Transverse colon (tissue), 4 donors: ENCODE measurements around the gene FAM107B. TPM values are rescaled to one million over a fixed set of nuclear protein-coding genes. Genes with fewer than 3 reads are reported as not detected.

ENCODE experiments used
- DNase-seq: peaks from one replicate; pipeline ENCODE4 v3.0.0-alpha.2; 2019
- H3K27ac ChIP-seq, 4 donors: fragments of 200-600 bp; sonication (generic); 2 replicates each; pipeline ENCODE4 v1.5.1; 2016 to 2018; ENCODE audit warnings: inconsistent platforms in 4 of 4
- H3K27me3 ChIP-seq: fragments of 200-600 bp; sonication (generic); 2 replicates; pipeline ENCODE4 v1.5.1; 2017; ENCODE audit warnings: inconsistent platforms
- H3K36me3 ChIP-seq, 4 donors: fragments of 200-600 bp; sonication (generic); 2 replicates each; pipeline ENCODE4 v1.5.1; 2017 to 2019; ENCODE audit warnings: inconsistent platforms in 4 of 4
- H3K4me1 ChIP-seq, 4 donors: fragments of 200-600 bp; sonication (generic); 2 replicates each; pipeline ENCODE4 v1.5.1; 2017 to 2020; ENCODE audit warnings: inconsistent platforms in 4 of 4
- H3K4me3 ChIP-seq, 4 donors: fragments of 200-600 bp; sonication (generic); 1 replicate in 1 of 4; 2 replicates in 3 of 4; pipeline versions ENCODE4 v1.5.1 to v1.6.1; 2017 to 2019; ENCODE audit warnings: inconsistent platforms in 4 of 4
- H3K9me3 ChIP-seq, 2 donors: fragments of 200-600 bp; sonication (generic); 2 replicates each; pipeline ENCODE4 v1.5.1; 2017 to 2019; ENCODE audit warnings: inconsistent platforms in 2 of 2
- EP300 ChIP-seq: sonication (generic); formaldehyde crosslinking; IDR thresholded peaks from one replicate; pipeline ENCODE4 v1.6.1; 2017; ENCODE audit warnings: antibody characterized with exemption, low read depth
- POLR2A ChIP-seq: fragments of 450-650 bp; IDR thresholded peaks from one replicate; pipeline ENCODE4 v1.6.1; 2016; ENCODE audit warnings: antibody characterized with exemption, mild to moderate bottlenecking, moderate library complexity
- POLR2AphosphoS5 ChIP-seq, 3 donors: sonication (generic); formaldehyde crosslinking; IDR thresholded peaks; one replicate each; pipeline ENCODE4 v1.6.1; 2016; ENCODE audit warnings: antibody characterized with exemption in 3 of 3
- WGBS, 2 donors: methylation state at CpG; one replicate each; pipeline ENCODE4 v1.1.5; 2018; ENCODE audit warnings: low coverage in 1 of 2; 5-methylcytosine and 5-hydroxymethylcytosine counted together
- in situ Hi-C, 4 donors: fragments of 200-750 bp; cut with MboI; loops; one replicate each; pipeline versions ENCODE4 v1.15.0 to v1.15.1; 2017; ENCODE audit warnings: low sequenced_read_pairs in 3 of 4, low pct_ligation_motif_present in 1 of 4, low pct_unique_long_range_greater_than_20kb in 1 of 4
- intact Hi-C: fragments of 100-400 bp; cut with DNase I; formaldehyde crosslinking; loops from one replicate; pipeline ENCODE4 v1.15.1; 2023; ENCODE audit warnings: low total_unique reads
- total RNA-seq, 4 donors: library from RNA; depleted of rRNA; stranded (reverse); fragments of >200 nt; gene quantifications; one replicate each; pipeline ENCODE4 v1.1.0, GENCODE V29; 2016
- TF ChIP-seq, protein P1 (sequence below), 5 experiments: fragments of 200-600 bp in 3 of 5; fragments of 450-650 bp in 2 of 5; sonication (generic) in 3 of 5; IDR thresholded peaks; 1 replicate in 2 of 5; 2 replicates in 3 of 5; pipeline ENCODE4 v1.5.1; 2016 to 2017; ENCODE audit warnings: antibody characterized with exemption in 5 of 5, inconsistent platforms in 3 of 5, mild to moderate bottlenecking in 2 of 5, moderate library complexity in 1 of 5

FAM107B gene
- total RNA-seq, 4 donors from 2014 or later: 23.9 to 71.0 (median 52.8) TPM

GRCh38 chr10:14698111-14698828, 76.4 kb downstream of the FAM107B start:
- no peak overlapping the region for H3K4me3 ChIP-seq
- H3K9me3 ChIP-seq: no peaks in the 10 kb centered on the region
- WGBS, 2 donors: 75 to 84% methylated on average over 4 to 6 of the region's 6 CpGs
- in situ Hi-C loops: no loop called here
- TF ChIP-seq, protein P1, sequence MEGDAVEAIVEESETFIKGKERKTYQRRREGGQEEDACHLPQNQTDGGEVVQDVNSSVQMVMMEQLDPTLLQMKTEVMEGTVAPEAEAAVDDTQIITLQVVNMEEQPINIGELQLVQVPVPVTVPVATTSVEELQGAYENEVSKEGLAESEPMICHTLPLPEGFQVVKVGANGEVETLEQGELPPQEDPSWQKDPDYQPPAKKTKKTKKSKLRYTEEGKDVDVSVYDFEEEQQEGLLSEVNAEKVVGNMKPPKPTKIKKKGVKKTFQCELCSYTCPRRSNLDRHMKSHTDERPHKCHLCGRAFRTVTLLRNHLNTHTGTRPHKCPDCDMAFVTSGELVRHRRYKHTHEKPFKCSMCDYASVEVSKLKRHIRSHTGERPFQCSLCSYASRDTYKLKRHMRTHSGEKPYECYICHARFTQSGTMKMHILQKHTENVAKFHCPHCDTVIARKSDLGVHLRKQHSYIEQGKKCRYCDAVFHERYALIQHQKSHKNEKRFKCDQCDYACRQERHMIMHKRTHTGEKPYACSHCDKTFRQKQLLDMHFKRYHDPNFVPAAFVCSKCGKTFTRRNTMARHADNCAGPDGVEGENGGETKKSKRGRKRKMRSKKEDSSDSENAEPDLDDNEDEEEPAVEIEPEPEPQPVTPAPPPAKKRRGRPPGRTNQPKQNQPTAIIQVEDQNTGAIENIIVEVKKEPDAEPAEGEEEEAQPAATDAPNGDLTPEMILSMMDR (IDR thresholded peaks at IDR 0.05): no peak
- TF ChIP-seq POLR2A (no peak), EP300 (no peak), POLR2AphosphoS5 (IDR thresholded peaks at IDR 0.05) (no peak)
- no peak for DNase-seq
- no peak overlapping the region for H3K27ac ChIP-seq
- H3K27me3 ChIP-seq: no peaks in the 10 kb centered on the region
- no peaks in the 10 kb centered on the region for H3K36me3 ChIP-seq
- no peaks in the 10 kb centered on the region for H3K4me1 ChIP-seq
- intact Hi-C loops: no loop called here

GRCh38 chr10:14697281-14697680, 77.4 kb downstream of the FAM107B start:
- WGBS, 2 donors: 71 to 83% methylated on average over 4 to 5 of the region's 5 CpGs
- Histone ChIP-seq H3K27ac (no peak overlapping the region), H3K4me1 (peaks cover 0 to 5% (median 2%) of the 10 kb centered on the region in 4 donors), H3K9me3 (no peaks in the 10 kb centered on the region), H3K27me3 (no peaks in the 10 kb centered on the region), H3K4me3 (no peak overlapping the region), H3K36me3 (no peaks in the 10 kb centered on the region)
- in situ Hi-C loops (no loop called here), intact Hi-C loops (no loop called here)
- DNase-seq: no peak
- no peak for TF ChIP-seq POLR2AphosphoS5 (IDR thresholded peaks at IDR 0.05)
- no peak for TF ChIP-seq POLR2A
- TF ChIP-seq EP300: no peak
- TF ChIP-seq, protein P1 (IDR thresholded peaks at IDR 0.05): no peak

DNA sequence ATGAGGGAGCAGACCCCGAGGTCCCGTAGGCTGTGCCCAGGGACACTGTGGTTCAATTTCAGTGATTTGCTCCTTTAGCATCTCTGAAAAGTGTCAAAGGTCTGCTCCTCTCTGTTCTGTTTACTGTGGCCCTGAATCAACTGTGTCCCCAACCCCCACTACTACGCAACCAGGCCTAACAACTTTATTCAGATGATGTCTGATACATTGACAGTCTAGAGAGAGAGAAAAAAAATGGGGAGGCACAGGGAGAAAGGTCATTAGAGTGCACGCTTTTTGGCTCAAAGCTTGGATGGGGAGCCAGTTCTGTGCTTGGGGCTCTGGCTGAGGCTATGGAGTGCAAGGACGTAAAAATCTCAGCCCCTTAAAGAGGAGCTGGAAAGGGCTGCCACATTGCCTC, 77.9 kb downstream of the FAM107B start:
- no peaks in the 10 kb centered on the region for H3K9me3 ChIP-seq
- no peak overlapping the region for H3K27ac ChIP-seq
- TF ChIP-seq POLR2A: no peak
- no peak for TF ChIP-seq EP300
- no peak for TF ChIP-seq POLR2AphosphoS5 (IDR thresholded peaks at IDR 0.05)

DNA sequence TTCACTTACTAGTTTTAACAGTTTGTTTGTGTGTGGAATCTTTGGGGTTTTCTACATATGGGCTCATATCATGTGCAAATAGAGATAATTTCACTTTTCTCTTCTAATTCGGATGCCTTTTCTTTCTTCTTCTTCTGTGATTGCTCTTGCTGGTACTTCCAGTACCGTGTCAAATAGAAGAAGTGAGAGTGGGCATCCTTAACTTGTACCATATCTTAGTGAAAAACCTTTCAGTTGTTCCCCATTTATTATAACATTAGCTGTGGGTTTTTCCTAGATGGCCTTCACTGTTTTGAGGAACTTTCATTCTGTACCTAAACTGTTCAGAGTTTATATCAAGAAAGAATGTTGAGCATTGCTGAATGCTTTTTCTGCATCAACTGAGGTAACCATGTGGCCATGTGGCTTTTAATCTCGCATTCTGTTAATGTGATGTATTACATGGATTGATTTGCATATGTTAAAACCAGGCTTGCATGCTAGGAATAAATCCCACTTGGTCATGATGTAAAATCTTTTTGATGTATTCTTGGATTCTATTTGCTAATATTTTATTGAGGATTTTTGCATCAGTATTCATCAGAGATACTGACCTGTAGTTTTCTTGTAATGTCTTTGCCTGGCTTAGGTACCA, 78.7 kb downstream of the FAM107B start:
- in situ Hi-C loops: no loop called here
- TF ChIP-seq POLR2AphosphoS5 (IDR thresholded peaks at IDR 0.05): no peak

More for the DNA sequence above, 77.9 kb downstream of the FAM107B start:
- no peak for DNase-seq
- Histone ChIP-seq H3K36me3 (no peaks in the 10 kb centered on the region), H3K4me3 (no peak overlapping the region), H3K27me3 (no peaks in the 10 kb centered on the region), H3K4me1 (peaks cover 0 to 8% (median 4%) of the 10 kb centered on the region in 4 donors)
- in situ Hi-C loops: no loop called here
- 87% methylated on average over 5 of the region's 5 CpGs; no CpG with 5 or more reads in 1 of the 2 donors for WGBS, 2 donors
- intact Hi-C loops: no loop called here

GRCh38 chr10:14693891-14694290, 80.8 kb downstream of the FAM107B start:
- intact Hi-C loops: no loop called here
- 50 to 92% methylated on average over 2 of the region's 2 CpGs for WGBS, 2 donors

More for the DNA sequence above, 78.7 kb downstream of the FAM107B start:
- Histone ChIP-seq H3K27me3 (no peaks in the 10 kb centered on the region), H3K36me3 (no peaks in the 10 kb centered on the region), H3K27ac (no peak overlapping the region), H3K9me3 (no peaks in the 10 kb centered on the region), H3K4me1 (peaks cover 0 to 11% (median 10%) of the 10 kb centered on the region in 4 donors), H3K4me3 (no peak overlapping the region)
- intact Hi-C loops: no loop called here
- DNase-seq: no peak
- 82 to 91% methylated on average over 3 of the region's 3 CpGs for WGBS, 2 donors

More at GRCh38 chr10:14693891-14694290, 80.8 kb downstream of the FAM107B start:
- TF ChIP-seq POLR2A (no peak), EP300 (no peak), POLR2AphosphoS5 (IDR thresholded peaks at IDR 0.05) (no peak)
- TF ChIP-seq, protein P1 (IDR thresholded peaks at IDR 0.05): no peak
- Histone ChIP-seq H3K4me3 (no peak overlapping the region), H3K4me1 (peaks cover 0 to 13% (median 11%) of the 10 kb centered on the region in 4 donors), H3K27ac (no peak overlapping the region), H3K27me3 (no peaks in the 10 kb centered on the region), H3K36me3 (no peaks in the 10 kb centered on the region), H3K9me3 (no peaks in the 10 kb centered on the region)
- no peak for DNase-seq
- in situ Hi-C loops: no loop called here
